Dermis lymphatic vessel endothelial cell (primary cell): Measurements from ENCODE around the gene SEC23A. TPM values are rescaled to one million over a fixed set of nuclear protein-coding genes. Genes with fewer than 3 reads are reported as not detected.

Experiments
- total RNA-seq: library from RNA; depleted of rRNA; stranded (reverse); fragments of >200 nt; gene quantifications from 2 replicates; pipeline ENCODE4 v1.2.1, GENCODE V29; 2014

The SEC23A gene
- 182 and 212 TPM in 2 replicates for total RNA-seq

GRCh38 chr14:39102969-39103957 lies at the start of gene SEC23A:
Gene SEC23A, minus strand, starts transcription at chr14:39103235. Its CDS starts 7,117 bp downstream, at chr14:39096118.

GRCh38 chr14:39114073-39114838 lies 11.2 kb upstream of the SEC23A start, which contains the start of gene GEMIN2:
Gene GEMIN2, plus strand, starts transcription at chr14:39114323. Its CDS starts 16 bp downstream, at chr14:39114339.

Other genes starting within 250 kb of the SEC23A start
- 11.7 and 22.4 TPM in 2 replicates for gene GEMIN2, start 11.1 kb upstream of the SEC23A start, total RNA-seq
- gene TRAPPC6B, start 67.1 kb upstream of the SEC23A start, total RNA-seq, result 28.5 and 28.9 TPM in 2 replicates
- gene PNN, start 72.0 kb upstream of the SEC23A start, total RNA-seq, result 11.9 and 15.3 TPM in 2 replicates
- gene MIA2, start 130.7 kb upstream of the SEC23A start, total RNA-seq, result 15.1 and 16.9 TPM in 2 replicates